ENCODE data around the gene CALCOCO2. TPM values are rescaled to one million over a fixed set of nuclear protein-coding genes. Genes with fewer than 3 reads are reported as not detected.

The CALCOCO2 gene
- total RNA-seq, 1 donor from 2014 or later: 56.6 TPM

- DNase-seq (ENCODE audit: low spot score in 2 of 2, unreplicated experiment in 2 of 2): no peak
- Mint-ChIP-seq H3K4me1 (peaks cover 9% of the 10 kb centered on the region), H3K4me3 (no peak overlapping the region), H3K9me3 (no peaks in the 10 kb centered on the region), H3K27me3 (ENCODE audit: low read depth) (no peaks in the 10 kb centered on the region), H3K36me3 (peaks cover 11% of the 10 kb centered on the region), H3K27ac (no peak overlapping the region)
- no peak for TF ChIP-seq CTCF (IDR thresholded peaks at IDR 0.05; ENCODE audit: unreplicated experiment)
These were observed 11.9 kb downstream of the CALCOCO2 start for GRCh38 chr17:48842746-48843145.

GRCh38 chr17:48843187-48843900 is 12.5 kb downstream of the CALCOCO2 start:
- Mint-ChIP-seq H3K27me3 (ENCODE audit: low read depth) (no peaks in the 10 kb centered on the region), H3K4me1 (peaks cover 9% of the 10 kb centered on the region), H3K36me3 (peaks cover 13% of the 10 kb centered on the region), H3K4me3 (no peak overlapping the region), H3K9me3 (no peaks in the 10 kb centered on the region), H3K27ac (no peak overlapping the region)
- no peak for TF ChIP-seq CTCF (IDR thresholded peaks at IDR 0.05; ENCODE audit: unreplicated experiment)
- no peak for DNase-seq (ENCODE audit: low spot score in 2 of 2, unreplicated experiment in 2 of 2)

- Mint-ChIP-seq H3K36me3 (peaks cover 33% of the 10 kb centered on the region), H3K4me1 (no peaks in the 10 kb centered on the region), H3K27ac (no peak overlapping the region), H3K9me3 (no peaks in the 10 kb centered on the region), H3K27me3 (ENCODE audit: low read depth) (no peaks in the 10 kb centered on the region), H3K4me3 (no peak overlapping the region)
- TF ChIP-seq CTCF (IDR thresholded peaks at IDR 0.05; ENCODE audit: unreplicated experiment): no peak
- no peak for DNase-seq (ENCODE audit: low spot score in 2 of 2, unreplicated experiment in 2 of 2)
These were observed 20.0 kb downstream of the CALCOCO2 start for GRCh38 chr17:48850792-48851323.

- Mint-ChIP-seq H3K4me1 (no peaks in the 10 kb centered on the region), H3K36me3 (peaks cover 26% of the 10 kb centered on the region), H3K27ac (no peak overlapping the region), H3K9me3 (no peaks in the 10 kb centered on the region), H3K27me3 (ENCODE audit: low read depth) (no peaks in the 10 kb centered on the region), H3K4me3 (no peak overlapping the region)
- no peak for TF ChIP-seq CTCF (IDR thresholded peaks at IDR 0.05; ENCODE audit: unreplicated experiment)
- DNase-seq (ENCODE audit: low spot score in 2 of 2, unreplicated experiment in 2 of 2): no peak
These were observed 24.1 kb downstream of the CALCOCO2 start for GRCh38 chr17:48854774-48855476.

GRCh38 chr17:48856122-48856821 is 25.4 kb downstream of the CALCOCO2 start:
- H3K36me3 Mint-ChIP-seq: peaks cover 30% of the 10 kb centered on the region
- no peak for DNase-seq (ENCODE audit: low spot score in 2 of 2, unreplicated experiment in 2 of 2)
- no peak overlapping the region for H3K27ac Mint-ChIP-seq
- no peaks in the 10 kb centered on the region for H3K9me3 Mint-ChIP-seq
- H3K4me1 Mint-ChIP-seq: no peaks in the 10 kb centered on the region
- no peak for TF ChIP-seq CTCF (IDR thresholded peaks at IDR 0.05; ENCODE audit: unreplicated experiment)
- H3K27me3 Mint-ChIP-seq (ENCODE audit: low read depth): no peaks in the 10 kb centered on the region
- H3K4me3 Mint-ChIP-seq: no peak overlapping the region
